Upper lobe of left lung (tissue), 4 donors: ENCODE results near the gene SHOC2.

Experiments
- CTCF ChIP-seq, 6 experiments: fragments of 450-650 bp in 4 of 6; fragments of 200-600 bp in 2 of 6; sonication (generic) in 2 of 6; IDR thresholded peaks; one replicate each; pipeline ENCODE4 v1.5.1; 2016 to 2019; ENCODE audit warnings: antibody characterized with exemption in 6 of 6
- EP300 ChIP-seq, 4 donors: sonication (generic); formaldehyde crosslinking; IDR thresholded peaks; one replicate each; pipeline ENCODE4 v1.5.1; 2017; ENCODE audit warnings: antibody characterized with exemption in 4 of 4, control low read depth in 2 of 4
- POLR2A ChIP-seq, 4 donors: fragments of 450-650 bp; IDR thresholded peaks; one replicate each; pipeline ENCODE4 v1.5.1; 2016 to 2017; ENCODE audit warnings: antibody characterized with exemption in 4 of 4, mild to moderate bottlenecking in 2 of 4
- POLR2AphosphoS5 ChIP-seq, 2 donors: sonication (generic); formaldehyde crosslinking; IDR thresholded peaks; one replicate each; pipeline ENCODE4 v1.5.1; 2017; ENCODE audit warnings: antibody characterized with exemption in 2 of 2

DNA sequence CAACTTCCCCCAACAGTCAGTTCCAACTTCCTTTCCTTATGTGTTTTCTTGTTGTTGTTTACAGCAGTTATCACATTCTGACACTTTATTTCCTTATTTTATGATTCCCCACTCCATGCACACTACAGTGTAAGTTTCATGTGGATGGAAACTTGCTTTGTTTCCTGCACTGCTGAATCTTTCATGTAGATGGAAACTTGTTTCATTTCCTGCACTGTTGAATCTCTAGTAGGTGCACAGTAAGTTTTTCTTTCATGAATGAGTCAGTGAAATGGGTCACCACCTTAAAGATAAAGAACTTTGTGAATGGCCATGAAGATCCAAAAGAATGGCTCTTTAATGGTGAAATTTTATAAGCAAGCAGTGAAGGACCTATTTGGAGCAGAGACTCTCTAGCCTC, 61.4 kb downstream of the SHOC2 start:
- TF ChIP-seq CTCF (IDR thresholded peaks at IDR 0.05) (no peak), POLR2A (IDR thresholded peaks at IDR 0.05) (no peak), EP300 (IDR thresholded peaks at IDR 0.05) (no peak), POLR2AphosphoS5 (IDR thresholded peaks at IDR 0.05) (no peak)
